Stomach (tissue), 9 donors: ENCODE measurements around the gene CDIPT. TPM values are rescaled to one million over a fixed set of nuclear protein-coding genes. Genes with fewer than 3 reads are reported as not detected.

Source experiments
- DNase-seq, 2 donors: peaks; one replicate each; pipeline versions ENCODE4 v3.0.0 to v3.0.0-alpha.2; 2013 to 2019
- H3K27ac ChIP-seq, 5 donors: fragments of 200-600 bp in 4 of 5; sonication (generic) in 4 of 5; one replicate each; pipeline ENCODE4 v1.5.1; 2013 to 2019; ENCODE audit warnings: mild to moderate bottlenecking in 1 of 5, moderate library complexity in 1 of 5
- H3K27me3 ChIP-seq, 3 donors: fragments of 200-600 bp; sonication (generic); one replicate each; pipeline ENCODE4 v1.5.1; 2017 to 2019; ENCODE audit warnings: mixed run types in 1 of 3
- H3K36me3 ChIP-seq, 4 donors: fragments of 200-600 bp; sonication (generic); 1 replicate in 3 of 4; 2 replicates in 1 of 4; pipeline ENCODE4 v1.5.1; 2016 to 2019
- H3K4me1 ChIP-seq, 4 donors: fragments of 200-600 bp; sonication (generic); one replicate each; pipeline ENCODE4 v1.5.1; 2016 to 2019
- H3K4me3 ChIP-seq, 4 donors: fragments of 200-600 bp; sonication (generic) in 3 of 4; one replicate each; pipeline ENCODE4 v1.5.1; 2016 to 2019; ENCODE audit warnings: mild to moderate bottlenecking in 1 of 4
- H3K9me3 ChIP-seq, 4 donors: fragments of 200-600 bp; sonication (generic); one replicate each; pipeline ENCODE4 v1.5.1; 2016 to 2019
- CTCF ChIP-seq, 7 experiments: fragments of 450-650 bp in 4 of 7; fragments of 200-600 bp in 3 of 7; sonication (generic) in 3 of 7; IDR thresholded peaks; one replicate each; pipeline ENCODE4 v1.5.1; 2016 to 2019; ENCODE audit warnings: antibody characterized with exemption in 7 of 7, control low read depth in 2 of 7, mild to moderate bottlenecking in 1 of 7
- EP300 ChIP-seq: sonication (generic); formaldehyde crosslinking; IDR thresholded peaks from one replicate; pipeline ENCODE4 v1.6.1; 2017; ENCODE audit warnings: antibody characterized with exemption
- POLR2A ChIP-seq, 4 donors: fragments of 450-650 bp; IDR thresholded peaks; one replicate each; pipeline ENCODE4 v1.6.1; 2016; ENCODE audit warnings: antibody characterized with exemption in 4 of 4, control low read depth in 2 of 4, mild to moderate bottlenecking in 1 of 4, moderate library complexity in 1 of 4
- POLR2AphosphoS5 ChIP-seq, 3 donors: sonication (generic); formaldehyde crosslinking; IDR thresholded peaks; one replicate each; pipeline ENCODE4 v1.6.1; 2016; ENCODE audit warnings: antibody characterized with exemption in 3 of 3
- WGBS, 5 donors: extraction: QIAGEN DNeasy Blood & Tissue Kit in 3 of 5; methylation state at CpG; one replicate each; pipeline versions ENCODE4 v1.1.5 to v1.1.7; 2013 to 2018; 5-methylcytosine and 5-hydroxymethylcytosine counted together
- intact Hi-C: fragments of 100-400 bp; cut with DNase I; formaldehyde crosslinking; loops from one replicate; pipeline ENCODE4 v1.15.1; 2023; ENCODE audit warnings: low total_unique reads
- polyA plus RNA-seq, 3 donors: library from polyadenylated mRNA; stranded (reverse); fragments of 200-250 nt; gene quantifications; one replicate each; pipeline ENCODE4 v1.2.3, GENCODE V29; 2013
- total RNA-seq, 5 donors: library from RNA; depleted of rRNA; stranded (reverse); fragments of >200 nt; gene quantifications; one replicate each; pipeline versions ENCODE4 v1.1.0 to v1.2.3, GENCODE V29; 2014 to 2016
- donor health status: healthy with polysubstance abuse.
- donor health status: Bipolar disorder and iron deficiency.
- donor health status: healthy.

CDIPT gene
- total and polyA plus RNA-seq, 8 donors = 2.3 to 91.5 (median 54.2) TPM

GRCh38 chr16:29876594-29877249 is 13.7 kb upstream of the CDIPT start:
- 18 to 36% (median 29%) methylated on average over 32 to 45 of the region's 45 CpGs for WGBS, 5 donors
- intact Hi-C loops = no loop called here
- TF ChIP-seq POLR2A (IDR thresholded peaks at IDR 0.05) = no peak
- no peak for TF ChIP-seq CTCF (IDR thresholded peaks at IDR 0.05)
- TF ChIP-seq EP300 = no peak
- no peak for TF ChIP-seq POLR2AphosphoS5 (IDR thresholded peaks at IDR 0.05)
- H3K4me1 ChIP-seq = peaks cover 0 to 13% (median 9%) of the 10 kb centered on the region in 4 donors
- H3K27me3 ChIP-seq = peaks cover 0 to 60% (median 19%) of the 10 kb centered on the region in 3 donors
- DNase-seq = no peak
- H3K27ac ChIP-seq = no peak overlapping the region
- peak overlapping the region in 3 of 4 donors; percentile 17 to 37 (median 32) for H3K4me3 ChIP-seq
- no peaks in the 10 kb centered on the region for H3K9me3 ChIP-seq
- peaks cover 0 to 3% (median 0%) of the 10 kb centered on the region in 4 donors for H3K36me3 ChIP-seq

GRCh38 chr16:29876217-29876593 is 13.2 kb upstream of the CDIPT start:
- peaks cover 0 to 13% (median 9%) of the 10 kb centered on the region in 4 donors for H3K4me1 ChIP-seq
- no peaks in the 10 kb centered on the region for H3K9me3 ChIP-seq
- TF ChIP-seq CTCF (IDR thresholded peaks at IDR 0.05) (no peak), POLR2A (IDR thresholded peaks at IDR 0.05) (no peak), POLR2AphosphoS5 (IDR thresholded peaks at IDR 0.05) (no peak), EP300 (no peak)
- H3K27ac ChIP-seq = no peak overlapping the region
- intact Hi-C loops = no loop called here
- H3K36me3 ChIP-seq = peaks cover 0 to 3% (median 0%) of the 10 kb centered on the region in 4 donors
- no peak for DNase-seq
- peak overlapping the region in 3 of 4 donors; percentile 17 to 37 (median 32) for H3K4me3 ChIP-seq
- WGBS, 5 donors = 31 to 51% (median 47%) methylated on average over 18 of the region's 18 CpGs
- peaks cover 0 to 60% (median 19%) of the 10 kb centered on the region in 3 donors for H3K27me3 ChIP-seq

GRCh38 chr16:29875206-29875605 is 12.2 kb upstream of the CDIPT start:
- 92 to 97% (median 96%) methylated on average over 6 of the region's 6 CpGs for WGBS, 5 donors

GRCh38 chr16:29873319-29873718 is 10.3 kb upstream of the CDIPT start:
- H3K4me1 ChIP-seq = peaks cover 0 to 13% (median 9%) of the 10 kb centered on the region in 4 donors
- DNase-seq = no peak
- H3K27me3 ChIP-seq = peaks cover 0 to 35% (median 19%) of the 10 kb centered on the region in 3 donors
- WGBS, 5 donors = 92 to 96% (median 94%) methylated on average over 21 to 26 of the region's 26 CpGs
- TF ChIP-seq POLR2AphosphoS5 (IDR thresholded peaks at IDR 0.05) (no peak), EP300 (no peak), CTCF (IDR thresholded peaks at IDR 0.05) (no peak)
- H3K4me3 ChIP-seq = no peak overlapping the region
- intact Hi-C loops = no loop called here
- no peak overlapping the region for H3K27ac ChIP-seq
- H3K36me3 ChIP-seq = no peaks in the 10 kb centered on the region
- H3K9me3 ChIP-seq = no peaks in the 10 kb centered on the region

More at GRCh38 chr16:29875206-29875605, 12.2 kb upstream of the CDIPT start:
- H3K36me3 ChIP-seq = peaks cover 0 to 3% (median 0%) of the 10 kb centered on the region in 4 donors
- intact Hi-C loops = no loop called here
- H3K27ac ChIP-seq = no peak overlapping the region
- no peak overlapping the region for H3K4me3 ChIP-seq
- H3K4me1 ChIP-seq = peaks cover 0 to 13% (median 9%) of the 10 kb centered on the region in 4 donors
- H3K27me3 ChIP-seq = peaks cover 0 to 54% (median 19%) of the 10 kb centered on the region in 3 donors
- TF ChIP-seq CTCF (IDR thresholded peaks at IDR 0.05) = no peak
- no peaks in the 10 kb centered on the region for H3K9me3 ChIP-seq
- no peak for DNase-seq
